ENCODE data around the gene FOSL1. TPM values are rescaled to one million over a fixed set of nuclear protein-coding genes. Genes with fewer than 3 reads are reported as not detected.

FOSL1 gene
- total RNA-seq, 4 donors from 2014 or later: 0.36 to 9.3 (median 5.2) TPM

GRCh38 chr11:65854852-65855837 lies 45.0 kb downstream of the FOSL1 start:
- Histone ChIP-seq H3K36me3 (peaks cover 0 to 48% of the 10 kb centered on the region in 2 donors), H3K4me3 (no peak overlapping the region), H3K9me3 (peaks cover 0 to 4% (median 0%) of the 10 kb centered on the region in 3 donors), H3K27ac (no peak overlapping the region), H3K4me1 (peaks cover 17 to 22% of the 10 kb centered on the region in 2 donors), H3K27me3 (no peaks in the 10 kb centered on the region)
- TF ChIP-seq POLR2A (IDR thresholded peaks at IDR 0.05) (no peak), CTCF (IDR thresholded peaks at IDR 0.05 in 4 of 5, conservative IDR thresholded peaks at IDR 0.05 in 1 of 5) (no peak)
- intact Hi-C loops (cut with DNase I; ENCODE audit: low total_unique reads) (loop anchor here (5.0 kb wide), 1 partner anchor 627 kb away; the partner anchor contains the start of gene DPP3), in situ Hi-C loops (cut with MboI; ENCODE audit: low sequenced_read_pairs in 4 of 4) (no loop called here)
- ATAC-seq (no peak), DNase-seq (no peak)

- H3K4me1 ChIP-seq: peaks cover 17 to 22% of the 10 kb centered on the region in 2 donors
- peaks cover 0 to 48% of the 10 kb centered on the region in 2 donors for H3K36me3 ChIP-seq
- intact Hi-C loops (cut with DNase I; ENCODE audit: low total_unique reads): no loop called here
- DNase-seq (no peak), ATAC-seq (no peak)
- no peak overlapping the region for H3K27ac ChIP-seq
- no peak for TF ChIP-seq CTCF (IDR thresholded peaks at IDR 0.05 in 4 of 5, conservative IDR thresholded peaks at IDR 0.05 in 1 of 5)
- TF ChIP-seq POLR2A (IDR thresholded peaks at IDR 0.05): no peak
- H3K9me3 ChIP-seq: peaks cover 0 to 4% (median 0%) of the 10 kb centered on the region in 3 donors
- no peak overlapping the region for H3K4me3 ChIP-seq
- H3K27me3 ChIP-seq: no peaks in the 10 kb centered on the region
- in situ Hi-C loops (cut with MboI; ENCODE audit: low sequenced_read_pairs in 4 of 4): no loop called here
Observed at GRCh38 chr11:65854161-65854592, 46.0 kb downstream of the FOSL1 start.

GRCh38 chr11:65853246-65853979 lies 46.8 kb downstream of the FOSL1 start:
- intact Hi-C loops (cut with DNase I; ENCODE audit: low total_unique reads): no loop called here
- Histone ChIP-seq H3K27ac (no peak overlapping the region), H3K36me3 (peaks cover 0 to 48% of the 10 kb centered on the region in 2 donors), H3K27me3 (no peaks in the 10 kb centered on the region), H3K4me1 (peaks cover 10 to 16% of the 10 kb centered on the region in 2 donors), H3K9me3 (peaks cover 0 to 4% (median 0%) of the 10 kb centered on the region in 3 donors), H3K4me3 (no peak overlapping the region)
- no peak for TF ChIP-seq POLR2A (IDR thresholded peaks at IDR 0.05)
- TF ChIP-seq CTCF (IDR thresholded peaks at IDR 0.05 in 4 of 5, conservative IDR thresholded peaks at IDR 0.05 in 1 of 5): no peak
- in situ Hi-C loops (cut with MboI; ENCODE audit: low sequenced_read_pairs in 4 of 4): no loop called here
- DNase-seq (no peak), ATAC-seq (no peak)

DNA sequence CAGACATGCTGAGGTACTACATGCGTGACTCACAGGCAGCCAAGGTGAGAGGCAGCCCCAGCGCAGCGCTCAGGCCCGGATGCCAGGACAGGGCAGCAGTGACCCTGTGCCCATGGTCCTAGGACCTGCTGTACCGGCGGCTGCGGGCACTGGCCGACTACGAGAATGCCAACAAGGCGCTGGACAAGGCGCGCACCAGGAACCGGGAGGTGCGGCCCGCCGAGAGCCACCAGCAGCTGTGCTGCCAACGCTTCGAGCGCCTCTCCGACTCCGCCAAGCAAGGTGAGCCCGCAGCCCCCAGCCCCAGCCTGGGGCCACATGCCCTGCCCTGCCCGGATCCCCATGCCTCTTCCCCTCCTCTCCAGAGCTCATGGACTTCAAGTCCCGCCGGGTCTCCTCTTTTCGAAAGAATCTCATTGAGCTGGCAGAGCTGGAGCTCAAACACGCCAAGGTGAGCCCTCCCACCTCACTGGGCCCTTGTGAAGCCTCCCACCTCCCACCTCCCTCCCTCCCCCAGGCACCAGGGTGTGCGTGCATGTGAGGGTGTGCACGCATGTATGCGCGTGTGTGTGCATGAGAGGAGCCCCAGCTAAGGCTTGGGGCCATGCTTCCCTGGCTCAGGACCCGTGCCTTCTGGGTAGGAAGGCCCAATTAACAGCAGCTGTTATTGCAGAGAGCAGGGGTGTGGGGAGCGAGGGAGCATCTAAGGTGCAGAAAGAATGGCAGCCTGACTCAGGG lies 47.5 kb downstream of the FOSL1 start:
- ATAC-seq: no peak

More for the DNA sequence above, 47.5 kb downstream of the FOSL1 start:
- Histone ChIP-seq H3K27ac (no peak overlapping the region), H3K36me3 (peaks cover 0 to 48% of the 10 kb centered on the region in 2 donors), H3K27me3 (no peaks in the 10 kb centered on the region), H3K4me1 (peaks cover 10 to 14% of the 10 kb centered on the region in 2 donors), H3K9me3 (peaks cover 0 to 4% (median 0%) of the 10 kb centered on the region in 3 donors), H3K4me3 (no peak overlapping the region)
- intact Hi-C loops (cut with DNase I; ENCODE audit: low total_unique reads) (no loop called here), in situ Hi-C loops (cut with MboI; ENCODE audit: low sequenced_read_pairs in 4 of 4) (no loop called here)
- DNase-seq: no peak
- TF ChIP-seq CTCF (IDR thresholded peaks at IDR 0.05 in 4 of 5, conservative IDR thresholded peaks at IDR 0.05 in 1 of 5) (no peak), POLR2A (IDR thresholded peaks at IDR 0.05) (no peak)
